ENCODE data around the gene SEMA3B.

DNA sequence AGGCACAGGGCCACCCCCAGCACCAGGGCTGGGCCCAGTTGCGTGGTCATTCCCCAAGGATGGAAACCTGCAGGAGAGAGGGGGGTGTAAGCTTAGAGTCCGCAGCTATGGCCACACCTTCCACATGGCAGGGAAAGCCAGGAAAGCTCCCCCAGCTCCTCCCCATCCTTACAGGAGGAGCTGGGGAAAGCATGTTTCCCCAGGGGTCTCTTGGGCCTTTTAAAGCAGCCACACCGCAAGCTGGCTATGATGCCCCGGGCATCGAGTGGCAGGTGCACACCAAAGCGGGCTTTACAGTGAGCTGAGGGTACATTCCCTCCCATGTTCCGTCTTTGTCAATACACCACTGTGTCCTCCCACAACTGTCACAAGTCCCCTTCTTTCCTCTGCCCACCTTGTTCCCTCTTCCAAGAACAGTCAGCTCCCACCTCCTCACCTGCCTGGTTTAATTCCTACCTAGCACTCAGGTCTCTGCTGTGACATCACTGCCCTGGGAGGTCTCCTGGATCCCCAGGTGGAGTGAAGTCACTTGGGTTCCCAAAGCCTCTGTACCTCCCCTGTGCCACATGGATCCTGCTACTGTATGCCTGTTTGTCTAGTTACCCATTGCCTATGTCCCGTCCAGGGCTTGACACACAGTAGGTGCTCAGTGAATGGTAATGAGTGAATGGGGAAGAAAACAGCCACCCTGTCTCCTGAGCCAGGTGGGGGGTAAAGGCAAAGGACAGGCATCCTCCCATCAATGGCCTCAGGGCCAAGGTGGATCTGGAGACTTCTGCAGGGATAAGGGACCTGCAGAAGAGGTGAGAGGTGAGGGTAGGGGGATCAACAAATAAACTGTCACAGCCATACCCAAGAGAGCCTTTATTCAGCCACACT lies 26.8 kb downstream of the SEMA3B start:
- TF ChIP-seq ZNF70 (CRISPR knock-in tag; IDR thresholded peaks at IDR 0.05), result no peak
- no peak for TF ChIP-seq CREB5 (CRISPR knock-in tag; IDR thresholded peaks at IDR 0.05; ENCODE audit: low read depth)
- no peak for TF ChIP-seq ESRRG (CRISPR knock-in tag; IDR thresholded peaks at IDR 0.05)
- no peak for TF ChIP-seq ISL1 (CRISPR knock-in tag; IDR thresholded peaks at IDR 0.05)
- TF ChIP-seq SNAI2 (CRISPR knock-in tag; IDR thresholded peaks at IDR 0.05), result no peak
- TF ChIP-seq, protein P1, sequence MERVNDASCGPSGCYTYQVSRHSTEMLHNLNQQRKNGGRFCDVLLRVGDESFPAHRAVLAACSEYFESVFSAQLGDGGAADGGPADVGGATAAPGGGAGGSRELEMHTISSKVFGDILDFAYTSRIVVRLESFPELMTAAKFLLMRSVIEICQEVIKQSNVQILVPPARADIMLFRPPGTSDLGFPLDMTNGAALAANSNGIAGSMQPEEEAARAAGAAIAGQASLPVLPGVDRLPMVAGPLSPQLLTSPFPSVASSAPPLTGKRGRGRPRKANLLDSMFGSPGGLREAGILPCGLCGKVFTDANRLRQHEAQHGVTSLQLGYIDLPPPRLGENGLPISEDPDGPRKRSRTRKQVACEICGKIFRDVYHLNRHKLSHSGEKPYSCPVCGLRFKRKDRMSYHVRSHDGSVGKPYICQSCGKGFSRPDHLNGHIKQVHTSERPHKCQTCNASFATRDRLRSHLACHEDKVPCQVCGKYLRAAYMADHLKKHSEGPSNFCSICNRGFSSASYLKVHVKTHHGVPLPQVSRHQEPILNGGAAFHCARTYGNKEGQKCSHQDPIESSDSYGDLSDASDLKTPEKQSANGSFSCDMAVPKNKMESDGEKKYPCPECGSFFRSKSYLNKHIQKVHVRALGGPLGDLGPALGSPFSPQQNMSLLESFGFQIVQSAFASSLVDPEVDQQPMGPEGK (CRISPR knock-in tag; IDR thresholded peaks at IDR 0.05; ENCODE audit: borderline replicate concordance), result no peak
- no peak for TF ChIP-seq ARNTL (CRISPR knock-in tag; IDR thresholded peaks at IDR 0.05; ENCODE audit: borderline replicate concordance, low read depth)
- TF ChIP-seq, protein P2, sequence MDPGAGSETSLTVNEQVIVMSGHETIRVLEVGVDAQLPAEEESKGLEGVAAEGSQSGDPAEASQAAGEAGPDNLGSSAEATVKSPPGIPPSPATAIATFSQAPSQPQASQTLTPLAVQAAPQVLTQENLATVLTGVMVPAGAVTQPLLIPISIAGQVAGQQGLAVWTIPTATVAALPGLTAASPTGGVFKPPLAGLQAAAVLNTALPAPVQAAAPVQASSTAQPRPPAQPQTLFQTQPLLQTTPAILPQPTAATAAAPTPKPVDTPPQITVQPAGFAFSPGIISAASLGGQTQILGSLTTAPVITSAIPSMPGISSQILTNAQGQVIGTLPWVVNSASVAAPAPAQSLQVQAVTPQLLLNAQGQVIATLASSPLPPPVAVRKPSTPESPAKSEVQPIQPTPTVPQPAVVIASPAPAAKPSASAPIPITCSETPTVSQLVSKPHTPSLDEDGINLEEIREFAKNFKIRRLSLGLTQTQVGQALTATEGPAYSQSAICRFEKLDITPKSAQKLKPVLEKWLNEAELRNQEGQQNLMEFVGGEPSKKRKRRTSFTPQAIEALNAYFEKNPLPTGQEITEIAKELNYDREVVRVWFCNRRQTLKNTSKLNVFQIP (CRISPR knock-in tag; IDR thresholded peaks at IDR 0.05; ENCODE audit: borderline replicate concordance, low read depth), result no peak
- TF ChIP-seq CSRNP3 (CRISPR knock-in tag; IDR thresholded peaks at IDR 0.05), result no peak
- TF ChIP-seq TOX (CRISPR knock-in tag; IDR thresholded peaks at IDR 0.05; ENCODE audit: borderline replicate concordance), result no peak
- no peak for TF ChIP-seq ZNF565 (CRISPR knock-in tag; conservative IDR thresholded peaks at IDR 0.05; ENCODE audit: low read depth)
